Epithelial cell of esophagus (primary cell): ENCODE data around the gene CAND1.
A peak's percentile ranks its signal among the peaks of the same experiment; 100 is the strongest.
"Not testable (repeated sequence)": the region's sequence is repeated elsewhere in the genome, so short reads cannot be mapped to it uniquely, and the experiment has no call there.

ENCODE experiments used
- DNase-seq: peaks from one replicate; pipeline ENCODE4 v3.0.0; 2010; ENCODE audit warnings: low read depth
- H3K4me3 ChIP-seq: 2 replicates; pipeline ENCODE4 v1.5.1; 2011; ENCODE audit warnings: mild to moderate bottlenecking, low read length, control low read depth
- CTCF ChIP-seq: IDR thresholded peaks from 2 replicates; pipeline ENCODE4 v1.5.1; 2011; ENCODE audit warnings: low read depth, mild to moderate bottlenecking, low read length, control low read depth, inconsistent platforms; ENCODE audit not compliant: insufficient read depth; ENCODE audit errors: missing control alignments

Gene CAND1

GRCh38 chr12:67331123-67331522 is 62.0 kb downstream of the CAND1 start:
- no peak for DNase-seq
- no peak overlapping the region for H3K4me3 ChIP-seq
- TF ChIP-seq CTCF: no peak

DNA sequence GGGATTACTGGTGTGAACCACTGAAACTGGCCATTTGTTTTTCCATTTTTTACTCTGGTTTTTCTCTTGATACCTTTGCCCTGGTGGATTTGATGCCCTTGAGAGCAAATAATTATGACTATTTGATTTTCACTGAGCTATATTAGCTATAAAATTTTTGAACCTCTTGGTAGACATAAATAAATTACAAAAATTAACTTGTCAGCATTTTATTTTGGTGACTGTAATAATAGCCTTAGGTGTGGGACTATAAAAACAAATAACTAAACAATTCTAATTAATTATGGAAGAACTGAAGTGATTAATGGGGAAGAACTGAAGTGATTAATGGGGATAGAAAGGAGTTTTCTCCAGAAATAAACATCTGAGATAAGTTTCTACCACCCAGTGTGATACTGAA is 62.7 kb downstream of the CAND1 start:
- DNase-seq: no peak
- TF ChIP-seq CTCF: no peak
- H3K4me3 ChIP-seq: no peak overlapping the region

GRCh38 chr12:67333649-67334048 is 64.5 kb downstream of the CAND1 start:
- no peak for TF ChIP-seq CTCF
- DNase-seq: no peak
- no peak overlapping the region for H3K4me3 ChIP-seq

GRCh38 chr12:67338426-67338825 is 69.3 kb downstream of the CAND1 start:
- no peak for TF ChIP-seq CTCF
- DNase-seq: no peak
- H3K4me3 ChIP-seq: no peak overlapping the region

GRCh38 chr12:67339530-67339929 is 70.4 kb downstream of the CAND1 start:
- no peak overlapping the region for H3K4me3 ChIP-seq
- no peak for DNase-seq
- no peak for TF ChIP-seq CTCF

DNA sequence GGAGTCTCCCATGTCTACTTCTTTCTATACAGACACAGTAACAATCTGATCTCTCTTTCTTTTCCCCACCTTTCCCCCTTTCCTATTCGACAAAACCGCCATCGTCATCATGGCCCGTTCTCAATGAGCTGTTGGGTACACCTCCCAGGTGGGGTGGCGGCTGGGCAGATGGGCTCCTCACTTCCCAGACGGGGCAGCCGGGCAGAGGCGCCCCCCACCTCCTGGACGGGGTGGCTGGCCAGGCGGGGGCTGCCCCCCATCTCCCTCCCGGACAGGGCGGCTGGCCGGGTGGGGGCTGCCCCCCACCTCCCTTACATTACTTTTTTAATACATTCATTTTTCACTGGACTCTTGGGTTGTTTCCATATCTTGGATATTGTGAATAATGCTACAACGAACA is 71.9 kb downstream of the CAND1 start:
- not testable (repeated sequence) for DNase-seq, H3K4me3 ChIP-seq

DNA sequence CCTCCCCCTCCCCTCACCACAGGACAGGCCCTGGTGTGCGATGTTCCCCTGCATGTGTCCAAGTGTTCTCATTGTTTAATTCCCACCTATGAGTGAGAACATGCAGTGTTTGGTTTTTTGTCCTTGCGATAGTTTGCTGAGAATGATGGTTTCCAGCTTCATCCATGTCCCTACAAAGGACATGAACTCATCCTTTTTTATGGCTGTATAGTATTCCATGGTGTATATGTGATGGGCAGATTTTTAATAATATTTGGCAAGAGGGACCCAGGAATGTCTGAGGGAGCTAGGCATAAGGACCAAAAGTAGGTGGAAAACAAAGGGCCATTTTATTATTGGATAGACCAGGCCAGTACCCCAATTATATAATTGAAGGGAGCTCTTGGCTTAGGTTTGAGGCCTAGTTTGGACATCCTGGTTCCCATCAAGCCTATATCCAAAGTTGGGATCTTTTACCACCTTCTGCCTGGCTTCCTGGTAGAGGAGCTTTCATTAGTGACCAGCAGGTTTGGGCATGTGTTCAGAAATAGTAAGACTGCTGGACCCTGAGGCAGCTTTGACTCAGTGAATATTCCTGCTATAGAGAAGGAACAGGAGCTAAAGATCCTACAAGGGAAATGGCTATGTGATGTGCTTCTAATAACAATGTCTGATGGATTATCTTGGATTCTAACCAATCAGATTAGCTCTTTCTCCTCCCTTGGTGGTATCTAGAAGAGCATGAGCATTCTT is 76.0 kb downstream of the CAND1 start:
- H3K4me3 ChIP-seq: no peak overlapping the region
- TF ChIP-seq CTCF: no peak
- peak; percentile 58 for DNase-seq
